Activated naive CD8-positive, alpha-beta T cell treated with anti-CD3 and anti-CD28 coated beads for 36 hours (primary cell): ENCODE measurements around the gene NUDT1. TPM values are rescaled to one million over a fixed set of nuclear protein-coding genes. Genes with fewer than 3 reads are reported as not detected.

Experiments used
- DNase-seq: peaks from one replicate; pipeline ENCODE4 v3.0.0; 2021
- H3K27ac Mint-ChIP-seq: one replicate; pipeline ENCODE4 v1.8.0; 2022; ENCODE audit warnings: mild to moderate bottlenecking, moderate library complexity, mixed read lengths
- H3K27me3 Mint-ChIP-seq: one replicate; pipeline ENCODE4 v1.8.0; 2022; ENCODE audit warnings: mild to moderate bottlenecking, mixed read lengths
- H3K36me3 Mint-ChIP-seq: one replicate; pipeline ENCODE4 v1.8.0; 2021; ENCODE audit warnings: mild to moderate bottlenecking, mixed read lengths
- H3K4me1 Mint-ChIP-seq: one replicate; pipeline ENCODE4 v1.8.0; 2021; ENCODE audit warnings: mixed read lengths
- H3K4me3 Mint-ChIP-seq: one replicate; pipeline ENCODE4 v1.8.0; 2022; ENCODE audit warnings: mild to moderate bottlenecking, moderate library complexity, mixed read lengths
- H3K9me3 Mint-ChIP-seq: one replicate; pipeline ENCODE4 v1.8.0; 2022; ENCODE audit warnings: mixed read lengths
- total RNA-seq, 2 experiments: library from RNA; stranded (reverse); gene quantifications; one replicate each; pipeline ENCODE4 v1.2.3, GENCODE V29; 2021

Gene NUDT1
- total RNA-seq, 2 experiments from 2014 or later = 93.5 to 97.0 TPM

GRCh38 chr7:2213551-2214215 lies 28.3 kb upstream of the NUDT1 start:
- H3K36me3 Mint-ChIP-seq = peaks cover 17% of the 10 kb centered on the region
- H3K27me3 Mint-ChIP-seq = no peaks in the 10 kb centered on the region
- no peak overlapping the region for H3K27ac Mint-ChIP-seq
- peaks cover 2% of the 10 kb centered on the region for H3K4me1 Mint-ChIP-seq
- DNase-seq = no peak
- H3K4me3 Mint-ChIP-seq = no peak overlapping the region
- no peaks in the 10 kb centered on the region for H3K9me3 Mint-ChIP-seq

- Mint-ChIP-seq H3K4me1 (peaks cover 2% of the 10 kb centered on the region), H3K27ac (no peak overlapping the region), H3K36me3 (peaks cover 17% of the 10 kb centered on the region), H3K27me3 (no peaks in the 10 kb centered on the region), H3K9me3 (no peaks in the 10 kb centered on the region), H3K4me3 (no peak overlapping the region)
- no peak for DNase-seq
Observed at GRCh38 chr7:2214636-2215035, 27.4 kb upstream of the NUDT1 start.

GRCh38 chr7:2215851-2216250 lies 26.2 kb upstream of the NUDT1 start:
- Mint-ChIP-seq H3K4me1 (no peaks in the 10 kb centered on the region), H3K27me3 (no peaks in the 10 kb centered on the region), H3K9me3 (no peaks in the 10 kb centered on the region), H3K27ac (no peak overlapping the region), H3K36me3 (peaks cover 20% of the 10 kb centered on the region), H3K4me3 (no peak overlapping the region)
- no peak for DNase-seq

GRCh38 chr7:2217206-2217605 lies 24.8 kb upstream of the NUDT1 start:
- H3K27ac Mint-ChIP-seq = no peak overlapping the region
- H3K36me3 Mint-ChIP-seq = peaks cover 20% of the 10 kb centered on the region
- no peaks in the 10 kb centered on the region for H3K9me3 Mint-ChIP-seq
- no peaks in the 10 kb centered on the region for H3K4me1 Mint-ChIP-seq
- H3K27me3 Mint-ChIP-seq = no peaks in the 10 kb centered on the region
- no peak for DNase-seq
- H3K4me3 Mint-ChIP-seq = no peak overlapping the region

- DNase-seq = no peak
- no peak overlapping the region for H3K27ac Mint-ChIP-seq
- peaks cover 18% of the 10 kb centered on the region for H3K36me3 Mint-ChIP-seq
Observed at GRCh38 chr7:2217716-2218443, 24.1 kb upstream of the NUDT1 start.

GRCh38 chr7:2218444-2218785 lies 23.6 kb upstream of the NUDT1 start:
- Mint-ChIP-seq H3K27ac (no peak overlapping the region), H3K4me1 (no peaks in the 10 kb centered on the region), H3K9me3 (no peaks in the 10 kb centered on the region), H3K4me3 (no peak overlapping the region), H3K27me3 (no peaks in the 10 kb centered on the region), H3K36me3 (peaks cover 18% of the 10 kb centered on the region)
- DNase-seq = no peak

More at GRCh38 chr7:2217716-2218443, 24.1 kb upstream of the NUDT1 start:
- Mint-ChIP-seq H3K27me3 (no peaks in the 10 kb centered on the region), H3K4me1 (no peaks in the 10 kb centered on the region), H3K9me3 (no peaks in the 10 kb centered on the region), H3K4me3 (no peak overlapping the region)

- no peak for DNase-seq
- H3K36me3 Mint-ChIP-seq = peaks cover 16% of the 10 kb centered on the region
- no peaks in the 10 kb centered on the region for H3K27me3 Mint-ChIP-seq
- H3K4me1 Mint-ChIP-seq = no peaks in the 10 kb centered on the region
- no peak overlapping the region for H3K27ac Mint-ChIP-seq
- no peaks in the 10 kb centered on the region for H3K9me3 Mint-ChIP-seq
- H3K4me3 Mint-ChIP-seq = no peak overlapping the region
Observed at GRCh38 chr7:2219136-2219535, 22.9 kb upstream of the NUDT1 start.

GRCh38 chr7:2219606-2220005 lies 22.4 kb upstream of the NUDT1 start:
- DNase-seq = no peak
- H3K9me3 Mint-ChIP-seq = no peaks in the 10 kb centered on the region
- H3K27ac Mint-ChIP-seq = no peak overlapping the region
- H3K4me3 Mint-ChIP-seq = no peak overlapping the region
- H3K36me3 Mint-ChIP-seq = peaks cover 17% of the 10 kb centered on the region
- no peaks in the 10 kb centered on the region for H3K4me1 Mint-ChIP-seq
- no peaks in the 10 kb centered on the region for H3K27me3 Mint-ChIP-seq

- H3K36me3 Mint-ChIP-seq = peaks cover 17% of the 10 kb centered on the region
- H3K27me3 Mint-ChIP-seq = no peaks in the 10 kb centered on the region
- no peaks in the 10 kb centered on the region for H3K4me1 Mint-ChIP-seq
- H3K9me3 Mint-ChIP-seq = no peaks in the 10 kb centered on the region
- H3K4me3 Mint-ChIP-seq = no peak overlapping the region
- DNase-seq = no peak
- H3K27ac Mint-ChIP-seq = no peak overlapping the region
Observed at GRCh38 chr7:2220030-2220429, 22.0 kb upstream of the NUDT1 start.

GRCh38 chr7:2220506-2220905 lies 21.5 kb upstream of the NUDT1 start:
- peaks cover 15% of the 10 kb centered on the region for H3K36me3 Mint-ChIP-seq
- no peak overlapping the region for H3K4me3 Mint-ChIP-seq
- DNase-seq = no peak
- no peaks in the 10 kb centered on the region for H3K4me1 Mint-ChIP-seq
- H3K27me3 Mint-ChIP-seq = no peaks in the 10 kb centered on the region
- H3K27ac Mint-ChIP-seq = no peak overlapping the region
- H3K9me3 Mint-ChIP-seq = no peaks in the 10 kb centered on the region

GRCh38 chr7:2220954-2221353 lies 21.1 kb upstream of the NUDT1 start:
- Mint-ChIP-seq H3K9me3 (no peaks in the 10 kb centered on the region), H3K4me3 (no peak overlapping the region), H3K27me3 (no peaks in the 10 kb centered on the region), H3K4me1 (no peaks in the 10 kb centered on the region), H3K36me3 (peaks cover 13% of the 10 kb centered on the region), H3K27ac (no peak overlapping the region)
- no peak for DNase-seq

GRCh38 chr7:2222516-2222915 lies 19.5 kb upstream of the NUDT1 start:
- no peaks in the 10 kb centered on the region for H3K27me3 Mint-ChIP-seq
- H3K36me3 Mint-ChIP-seq = peaks cover 16% of the 10 kb centered on the region
- H3K4me3 Mint-ChIP-seq = no peak overlapping the region
- no peak overlapping the region for H3K27ac Mint-ChIP-seq
- no peaks in the 10 kb centered on the region for H3K9me3 Mint-ChIP-seq
- no peaks in the 10 kb centered on the region for H3K4me1 Mint-ChIP-seq
- DNase-seq = no peak

GRCh38 chr7:2223321-2223720 lies 18.7 kb upstream of the NUDT1 start:
- Mint-ChIP-seq H3K36me3 (peaks cover 16% of the 10 kb centered on the region), H3K27me3 (no peaks in the 10 kb centered on the region), H3K4me3 (no peak overlapping the region), H3K9me3 (no peaks in the 10 kb centered on the region), H3K27ac (no peak overlapping the region), H3K4me1 (no peaks in the 10 kb centered on the region)
- no peak for DNase-seq

- peaks cover 16% of the 10 kb centered on the region for H3K36me3 Mint-ChIP-seq
- H3K27ac Mint-ChIP-seq = no peak overlapping the region
- no peak overlapping the region for H3K4me3 Mint-ChIP-seq
- no peaks in the 10 kb centered on the region for H3K27me3 Mint-ChIP-seq
- no peaks in the 10 kb centered on the region for H3K4me1 Mint-ChIP-seq
- H3K9me3 Mint-ChIP-seq = no peaks in the 10 kb centered on the region
- DNase-seq = no peak
Observed at GRCh38 chr7:2224491-2224928, 17.5 kb upstream of the NUDT1 start.

GRCh38 chr7:2224934-2225333 lies 17.1 kb upstream of the NUDT1 start:
- no peak for DNase-seq

GRCh38 chr7:2225336-2225735 lies 16.7 kb upstream of the NUDT1 start:
- H3K9me3 Mint-ChIP-seq = no peaks in the 10 kb centered on the region
- peaks cover 22% of the 10 kb centered on the region for H3K36me3 Mint-ChIP-seq

More at GRCh38 chr7:2224934-2225333, 17.1 kb upstream of the NUDT1 start:
- Mint-ChIP-seq H3K4me1 (peaks cover under 1% of the 10 kb centered on the region), H3K9me3 (no peaks in the 10 kb centered on the region), H3K27ac (no peak overlapping the region), H3K27me3 (no peaks in the 10 kb centered on the region), H3K4me3 (no peak overlapping the region), H3K36me3 (peaks cover 18% of the 10 kb centered on the region)

More at GRCh38 chr7:2225336-2225735, 16.7 kb upstream of the NUDT1 start:
- Mint-ChIP-seq H3K27me3 (no peaks in the 10 kb centered on the region), H3K4me1 (peaks cover 4% of the 10 kb centered on the region), H3K27ac (no peak overlapping the region), H3K4me3 (no peak overlapping the region)
- no peak for DNase-seq
